GM19397 (cell line): ENCODE results near the gene SLIT3.

Source experiments
- ATAC-seq: cut with Tn5 transposase; IDR thresholded peaks from one replicate; pipeline ENCODE4 v1.9.1; 2021; ENCODE audit warnings: mild to moderate bottlenecking, moderate library complexity; ENCODE audit not compliant: unreplicated experiment

The SLIT3 gene

GRCh38 chr5:168726342-168726741 is 574.6 kb downstream of the SLIT3 start:
- ATAC-seq: no peak

- no peak for ATAC-seq
These were observed 576.7 kb downstream of the SLIT3 start for GRCh38 chr5:168724227-168724626.

GRCh38 chr5:168723037-168723436 is 577.9 kb downstream of the SLIT3 start:
- ATAC-seq: no peak

GRCh38 chr5:168721966-168722365 is 579.0 kb downstream of the SLIT3 start:
- ATAC-seq: no peak

GRCh38 chr5:168721002-168721753 is 579.8 kb downstream of the SLIT3 start:
- no peak for ATAC-seq

- ATAC-seq: no peak
These were observed 580.4 kb downstream of the SLIT3 start for GRCh38 chr5:168720575-168720974.

GRCh38 chr5:168714046-168714445 is 586.9 kb downstream of the SLIT3 start:
- no peak for ATAC-seq

GRCh38 chr5:168713051-168713450 is 587.9 kb downstream of the SLIT3 start:
- ATAC-seq: no peak

GRCh38 chr5:168712280-168712924 is 588.5 kb downstream of the SLIT3 start:
- no peak for ATAC-seq

GRCh38 chr5:168710706-168711105 is 590.2 kb downstream of the SLIT3 start:
- no peak for ATAC-seq

GRCh38 chr5:168707716-168708695 is 592.9 kb downstream of the SLIT3 start:
- no peak for ATAC-seq

- no peak for ATAC-seq
These were observed 594.3 kb downstream of the SLIT3 start for GRCh38 chr5:168706655-168707069.

- no peak for ATAC-seq
These were observed 595.6 kb downstream of the SLIT3 start for GRCh38 chr5:168705321-168705720.

GRCh38 chr5:168702511-168702910 is 598.4 kb downstream of the SLIT3 start:
- ATAC-seq: no peak

GRCh38 chr5:168701641-168702040 is 599.3 kb downstream of the SLIT3 start:
- ATAC-seq: no peak

- ATAC-seq: no peak
These were observed 601.9 kb downstream of the SLIT3 start for GRCh38 chr5:168699002-168699401.

- no peak for ATAC-seq
These were observed 603.8 kb downstream of the SLIT3 start for GRCh38 chr5:168697034-168697720.

- ATAC-seq: no peak
These were observed 604.3 kb downstream of the SLIT3 start for GRCh38 chr5:168696611-168697010.

GRCh38 chr5:168695301-168695835 is 605.6 kb downstream of the SLIT3 start:
- no peak for ATAC-seq

- no peak for ATAC-seq
These were observed 606.6 kb downstream of the SLIT3 start for GRCh38 chr5:168694289-168694688.
